CD4-positive, alpha-beta T cell treated with Interferon gamma for 1 hour (primary cell): ENCODE results near the gene EDIL3.

Experiments
- DNase-seq: peaks from one replicate; pipeline ENCODE4 v3.0.0-alpha.2; 2020

Gene EDIL3

GRCh38 chr5:84384604-84385575 is at the start of gene EDIL3:
EDIL3 (minus strand) TSS chr5:84384880; CDS start chr5:84384374, 506 bp downstream.
- DNase-seq: no peak

- no peak for DNase-seq
Measured at GRCh38 chr5:84433461-84433860, 48.8 kb upstream of the EDIL3 start.

GRCh38 chr5:84430863-84431663 is 46.4 kb upstream of the EDIL3 start:
- DNase-seq: no peak

GRCh38 chr5:84430079-84430478 is 45.4 kb upstream of the EDIL3 start:
- no peak for DNase-seq

GRCh38 chr5:84425365-84425881 is 40.7 kb upstream of the EDIL3 start:
- DNase-seq: no peak

GRCh38 chr5:84419742-84420141 is 35.1 kb upstream of the EDIL3 start:
- DNase-seq: no peak

- DNase-seq: no peak
Measured at GRCh38 chr5:84411832-84412605, 27.3 kb upstream of the EDIL3 start.

- no peak for DNase-seq
Measured at GRCh38 chr5:84406111-84406510, 21.4 kb upstream of the EDIL3 start.

GRCh38 chr5:84403773-84404172 is 19.1 kb upstream of the EDIL3 start:
- no peak for DNase-seq

GRCh38 chr5:84397385-84397784 is 12.7 kb upstream of the EDIL3 start:
- no peak for DNase-seq

GRCh38 chr5:84393969-84394368 is 9.3 kb upstream of the EDIL3 start:
- no peak for DNase-seq

- no peak for DNase-seq
Measured at GRCh38 chr5:84392836-84393235, 8.2 kb upstream of the EDIL3 start.

GRCh38 chr5:84385705-84386104 is 1.0 kb upstream of the EDIL3 start:
- no peak for DNase-seq

GRCh38 chr5:84383816-84384603 is 670 bp downstream of the EDIL3 start:
- DNase-seq: no peak

- DNase-seq: no peak
Measured at GRCh38 chr5:84383296-84383815, 1.3 kb downstream of the EDIL3 start.

GRCh38 chr5:84382363-84383295 is 2.1 kb downstream of the EDIL3 start:
- no peak for DNase-seq

- no peak for DNase-seq
Measured at GRCh38 chr5:84381502-84382362, 2.9 kb downstream of the EDIL3 start.

- no peak for DNase-seq
Measured at GRCh38 chr5:84379749-84380148, 4.9 kb downstream of the EDIL3 start.

GRCh38 chr5:84378961-84379360 is 5.7 kb downstream of the EDIL3 start:
- DNase-seq: no peak
